Activated naive CD4-positive, alpha-beta T cell treated with anti-CD3 and anti-CD28 coated beads for 36 hours (primary cell): Measurements from ENCODE around the gene SEC14L2. TPM values are rescaled to one million over a fixed set of nuclear protein-coding genes. Genes with fewer than 3 reads are reported as not detected.
"Not testable (repeated sequence)": the region's sequence is repeated elsewhere in the genome, so short reads cannot be mapped to it uniquely, and the experiment has no call there.

Experiments used
- CTCF ChIA-PET: fragments of 350-600 bp; sonication (Branson Sonifier 250); formaldehyde crosslinking; loops from one replicate; lab custom pipeline; 2021; ENCODE audit warnings: antibody characterized with exemption; lab: Charles Lee
- DNase-seq: peaks from one replicate; pipeline ENCODE4 v3.0.0-alpha.2; 2020
- H3K27ac Mint-ChIP-seq: one replicate; pipeline ENCODE4 v1.8.0; 2021; ENCODE audit warnings: mild to moderate bottlenecking, mixed read lengths
- H3K27me3 Mint-ChIP-seq: one replicate; pipeline ENCODE4 v1.8.0; 2021; ENCODE audit warnings: low read depth, mixed read lengths
- H3K36me3 Mint-ChIP-seq: one replicate; pipeline ENCODE4 v1.8.0; 2021; ENCODE audit warnings: low read depth, mixed read lengths
- H3K4me1 Mint-ChIP-seq: one replicate; pipeline ENCODE4 v1.8.0; 2021; ENCODE audit warnings: low read depth, mixed read lengths
- H3K4me3 Mint-ChIP-seq: one replicate; pipeline ENCODE4 v1.8.0; 2021; ENCODE audit warnings: mild to moderate bottlenecking, moderate library complexity, mixed read lengths
- H3K9me3 Mint-ChIP-seq: one replicate; pipeline ENCODE4 v1.8.0; 2021; ENCODE audit warnings: mixed read lengths
- intact Hi-C: fragments of 100-400 bp; cut with micrococcal nuclease; formaldehyde crosslinking; loops from one replicate; pipeline ENCODE4 v1.15.1; 2023
- total RNA-seq, 2 experiments: library from RNA; stranded (reverse); gene quantifications; one replicate each; pipeline ENCODE4 v1.2.3, GENCODE V29; 2021

The SEC14L2 gene
- total RNA-seq, 2 experiments from 2014 or later: 8.2 to 8.8 TPM

DNA sequence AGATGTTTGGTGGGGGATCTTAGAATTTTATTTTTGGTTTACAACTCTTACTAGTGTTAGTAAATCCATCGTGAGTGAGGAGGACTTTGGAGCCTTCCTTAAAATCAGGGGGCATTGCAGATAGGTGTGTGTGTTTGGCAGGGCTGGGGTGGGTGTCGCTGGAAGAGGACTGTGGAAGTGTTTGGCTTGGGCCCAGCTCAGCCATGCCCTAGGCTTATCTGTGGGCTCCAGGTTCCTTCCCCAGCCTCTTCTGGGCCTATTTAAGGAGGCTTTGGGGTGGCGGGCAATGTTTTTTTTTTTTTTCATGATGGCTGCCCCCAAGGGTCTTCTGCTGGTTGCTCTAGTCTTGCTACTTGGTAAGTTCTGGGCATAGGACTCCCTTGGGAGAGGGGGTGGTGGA, 50.8 kb downstream of the SEC14L2 start:
- Mint-ChIP-seq H3K4me3 (no peak overlapping the region), H3K27me3 (peaks cover 24% of the 10 kb centered on the region), H3K9me3 (no peaks in the 10 kb centered on the region), H3K4me1 (peaks cover 6% of the 10 kb centered on the region), H3K36me3 (no peaks in the 10 kb centered on the region), H3K27ac (no peak overlapping the region)
- intact Hi-C loops: no loop called here
- DNase-seq: no peak
- CTCF ChIA-PET: interaction anchor here (4.1 kb wide), 1 partner anchor 37 kb away, joined by 31 read pairs; no protein-coding TSS in a partner anchor

DNA sequence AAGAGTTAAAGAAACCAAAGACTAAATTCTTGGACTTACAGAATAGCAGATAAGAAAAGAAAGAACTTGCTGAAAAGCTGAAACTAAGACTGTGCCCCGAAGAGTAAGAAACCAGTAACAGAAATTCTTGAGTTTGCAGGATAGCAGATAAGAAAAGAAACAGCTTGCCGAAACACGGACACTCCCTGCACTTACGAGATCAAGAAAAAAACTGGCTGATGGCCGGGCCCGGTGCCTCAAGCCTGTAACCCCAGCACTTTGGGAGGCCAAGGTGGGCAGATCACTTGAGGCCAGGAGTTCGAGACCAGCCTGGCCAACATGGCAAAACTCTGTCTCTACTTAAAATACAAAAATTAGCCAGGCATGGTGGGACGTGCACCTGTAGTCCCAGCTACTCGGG, 54.7 kb downstream of the SEC14L2 start:
- H3K36me3 Mint-ChIP-seq, H3K9me3 Mint-ChIP-seq, H3K4me1 Mint-ChIP-seq, H3K27ac Mint-ChIP-seq, intact Hi-C loops, DNase-seq, H3K4me3 Mint-ChIP-seq, CTCF ChIA-PET: not testable (repeated sequence)
- peaks cover 13% of the 10 kb centered on the region for H3K27me3 Mint-ChIP-seq

DNA sequence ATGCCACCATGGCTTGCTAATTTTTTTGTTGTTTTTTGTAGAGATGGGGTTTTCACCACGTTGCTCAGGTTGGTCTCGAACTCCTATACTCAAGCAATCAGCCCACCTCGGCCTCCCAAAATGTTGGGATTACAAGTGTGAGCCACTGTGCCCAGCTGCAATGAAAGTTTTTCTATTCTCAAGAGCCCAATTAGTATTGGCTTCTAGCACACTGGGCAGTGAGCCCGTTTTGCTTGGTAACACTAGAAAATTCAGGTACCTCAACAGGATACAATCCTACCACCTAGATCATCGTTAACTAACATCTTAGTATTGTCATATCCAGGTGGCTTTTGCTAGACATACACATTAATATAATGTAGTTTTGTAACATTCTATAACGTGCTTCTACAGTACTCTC, 56.0 kb downstream of the SEC14L2 start:
- CTCF ChIA-PET: interaction anchor here (1.3 to 1.6 kb wide), 2 partner anchors 8 to 33 kb away, joined by 3 to 5 read pairs; no protein-coding TSS in a partner anchor
- intact Hi-C loops: no loop called here
- Mint-ChIP-seq H3K4me3 (no peak overlapping the region), H3K36me3 (no peaks in the 10 kb centered on the region), H3K9me3 (no peaks in the 10 kb centered on the region), H3K4me1 (no peaks in the 10 kb centered on the region), H3K27me3 (peaks cover 5% of the 10 kb centered on the region), H3K27ac (no peak overlapping the region)
- DNase-seq: no peak

DNA sequence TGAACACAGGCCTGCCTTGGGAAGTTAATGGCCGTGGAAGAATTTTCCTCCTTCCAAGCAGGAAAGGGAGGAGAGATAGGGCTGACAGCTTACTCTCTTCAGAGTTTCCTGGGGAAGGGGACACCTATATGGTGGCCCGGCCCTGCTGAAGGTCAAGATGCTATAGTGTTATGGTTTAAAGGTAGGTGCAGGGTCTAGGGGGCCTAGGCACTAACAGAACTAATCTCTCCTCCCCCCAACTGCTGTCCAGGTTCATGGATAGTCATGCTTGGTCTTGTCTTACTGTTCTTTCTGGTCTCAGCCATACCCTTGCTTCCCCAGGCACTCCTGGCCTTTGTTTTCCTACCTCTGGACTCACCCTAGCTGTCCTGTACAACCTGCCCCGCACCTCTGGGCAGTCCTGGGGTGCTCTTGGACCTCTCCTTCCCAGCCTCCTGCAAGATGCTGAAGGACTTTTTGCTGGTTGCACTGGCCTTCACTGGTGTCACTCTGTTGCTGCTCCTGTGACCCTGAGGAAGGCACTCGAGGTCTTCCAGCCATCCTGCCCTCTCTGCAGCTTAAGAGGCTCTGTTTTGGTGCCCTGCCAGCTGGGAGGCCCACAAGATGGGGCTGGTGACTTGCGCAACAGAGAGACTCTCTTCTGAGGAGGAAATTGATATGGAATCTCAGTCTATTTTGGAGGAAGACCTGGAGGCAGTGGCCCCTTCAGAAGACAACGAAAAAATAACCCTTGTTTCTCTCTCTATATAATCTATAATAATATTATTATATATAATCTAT, 57.1 kb downstream of the SEC14L2 start:
- peaks cover 5% of the 10 kb centered on the region for H3K27me3 Mint-ChIP-seq
- no peak overlapping the region for H3K4me3 Mint-ChIP-seq
- CTCF ChIA-PET: interaction anchor here (1.3 to 1.6 kb wide), 2 partner anchors 9 to 32 kb away, joined by 3 to 5 read pairs; no protein-coding TSS in a partner anchor
- H3K4me1 Mint-ChIP-seq: no peaks in the 10 kb centered on the region
- no peak overlapping the region for H3K27ac Mint-ChIP-seq
- H3K9me3 Mint-ChIP-seq: no peaks in the 10 kb centered on the region
- H3K36me3 Mint-ChIP-seq: no peaks in the 10 kb centered on the region
- DNase-seq: peak; percentile 54
- intact Hi-C loops: no loop called here

- Mint-ChIP-seq H3K9me3 (no peaks in the 10 kb centered on the region), H3K4me3 (no peak overlapping the region), H3K27me3 (peaks cover 5% of the 10 kb centered on the region), H3K4me1 (no peaks in the 10 kb centered on the region), H3K36me3 (no peaks in the 10 kb centered on the region), H3K27ac (no peak overlapping the region)
- intact Hi-C loops: no loop called here
- DNase-seq: no peak
- CTCF ChIA-PET: no interaction called here
These were observed 58.4 kb downstream of the SEC14L2 start for GRCh38 chr22:30455075-30455840.

DNA sequence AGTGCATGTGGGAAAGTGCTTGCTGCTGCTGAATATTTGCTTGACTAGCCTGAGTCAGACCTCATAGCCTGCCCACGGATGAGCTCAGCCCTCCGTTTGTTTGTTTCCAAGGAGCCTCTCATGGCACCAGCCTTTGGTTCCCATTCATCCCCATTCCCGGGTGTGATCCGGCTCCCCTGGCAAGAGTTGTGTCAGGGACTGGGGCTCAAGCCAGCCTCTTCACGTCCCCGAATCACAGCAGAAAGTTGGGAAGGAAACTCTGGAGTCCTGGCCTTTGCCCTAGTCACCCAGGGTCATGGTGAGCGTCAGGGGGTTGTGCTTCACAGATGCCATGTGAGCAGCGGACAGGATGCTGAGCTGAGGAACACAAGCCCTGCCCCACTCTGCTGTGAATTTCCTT, 61.2 kb downstream of the SEC14L2 start:
- DNase-seq: no peak
- intact Hi-C loops: no loop called here
- Mint-ChIP-seq H3K36me3 (no peaks in the 10 kb centered on the region), H3K27ac (no peak overlapping the region), H3K9me3 (no peaks in the 10 kb centered on the region), H3K4me1 (no peaks in the 10 kb centered on the region), H3K27me3 (peaks cover 3% of the 10 kb centered on the region), H3K4me3 (no peak overlapping the region)
- CTCF ChIA-PET: interaction anchor here (0.6 kb wide), 1 partner anchor 138 kb away, joined by 3 read pairs; no protein-coding TSS in a partner anchor

DNA sequence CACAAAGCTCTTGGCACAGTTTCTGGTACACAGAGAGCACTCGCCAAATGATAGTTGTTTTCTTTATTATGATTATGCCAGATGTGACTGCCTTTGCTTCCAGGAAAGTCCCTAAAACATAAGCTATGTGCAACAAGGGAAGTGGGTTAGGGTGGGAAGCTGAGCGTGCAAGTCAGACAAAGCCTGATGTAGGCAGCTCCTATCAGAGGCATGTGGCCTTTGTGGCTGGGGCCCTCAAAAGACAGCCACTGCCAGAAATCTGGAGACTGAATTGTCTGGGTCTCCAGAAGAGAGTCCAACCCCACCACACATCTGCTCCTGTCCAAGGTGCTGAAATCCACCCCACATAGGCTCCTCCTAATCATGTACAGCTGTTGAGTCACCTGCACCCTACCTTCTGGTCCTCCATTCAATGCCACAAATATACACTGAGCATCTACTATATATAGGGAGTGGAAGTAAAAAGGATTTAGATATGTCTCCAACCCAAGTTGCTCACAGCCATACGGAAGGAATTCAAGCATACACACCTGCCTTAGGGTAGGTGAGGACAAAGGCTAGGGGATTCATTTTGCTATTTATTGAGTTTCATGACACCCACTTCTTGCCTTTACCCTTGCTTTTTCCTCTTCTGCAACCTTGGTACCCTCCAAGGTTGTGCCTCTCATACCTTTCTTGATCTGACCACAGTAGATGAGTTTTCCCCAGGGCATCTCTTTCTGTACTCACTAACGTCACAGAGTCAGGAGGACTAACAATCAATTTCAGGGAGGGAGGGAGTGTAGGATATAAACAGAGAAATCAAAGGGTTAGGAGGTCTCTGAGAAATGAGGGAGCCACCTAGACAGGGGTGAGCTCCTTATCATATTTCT, 62.6 kb downstream of the SEC14L2 start:
- CTCF ChIA-PET: interaction anchor here (1.2 kb wide), 1 partner anchor 25 kb away, joined by 4 read pairs; no protein-coding TSS in a partner anchor

DNA sequence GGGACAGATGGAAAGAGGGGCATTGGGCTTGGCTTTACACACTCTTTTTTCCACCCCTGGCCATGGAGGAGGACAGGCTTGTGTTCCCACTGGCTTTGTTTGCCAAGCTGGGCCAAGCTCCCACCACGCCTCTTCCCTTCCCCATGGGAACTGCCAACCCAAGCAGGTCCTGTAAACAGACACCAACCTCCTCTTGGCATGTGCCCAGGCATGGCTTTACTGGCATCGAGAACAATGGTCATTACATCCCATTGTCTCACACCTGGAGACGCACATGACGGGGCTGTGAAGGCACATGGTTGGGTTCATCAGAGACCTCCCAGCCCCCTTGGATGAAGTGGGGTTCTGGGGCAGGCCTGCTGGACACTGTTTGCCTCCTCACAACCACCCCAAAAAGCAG, 63.3 kb downstream of the SEC14L2 start:
- intact Hi-C loops: no loop called here
- Mint-ChIP-seq H3K4me1 (no peaks in the 10 kb centered on the region), H3K4me3 (no peak overlapping the region), H3K27me3 (peaks cover 9% of the 10 kb centered on the region), H3K9me3 (no peaks in the 10 kb centered on the region), H3K36me3 (no peaks in the 10 kb centered on the region), H3K27ac (no peak overlapping the region)
- DNase-seq: no peak
- CTCF ChIA-PET: no interaction called here

More for the DNA sequence above, 62.6 kb downstream of the SEC14L2 start:
- Mint-ChIP-seq H3K9me3 (no peaks in the 10 kb centered on the region), H3K27me3 (peaks cover 3% of the 10 kb centered on the region), H3K36me3 (no peaks in the 10 kb centered on the region), H3K4me1 (no peaks in the 10 kb centered on the region), H3K4me3 (no peak overlapping the region), H3K27ac (no peak overlapping the region)
- intact Hi-C loops: no loop called here
- peak; percentile 39 for DNase-seq

GRCh38 chr22:30460555-30460954, 63.7 kb downstream of the SEC14L2 start:
- H3K4me3 Mint-ChIP-seq, H3K4me1 Mint-ChIP-seq, H3K9me3 Mint-ChIP-seq, intact Hi-C loops, H3K27ac Mint-ChIP-seq, DNase-seq, H3K36me3 Mint-ChIP-seq: not testable (repeated sequence)
- H3K27me3 Mint-ChIP-seq: peaks cover 12% of the 10 kb centered on the region
- CTCF ChIA-PET: interaction anchor here (0.7 kb wide), 1 partner anchor 603 kb away, joined by 3 read pairs; no protein-coding TSS in a partner anchor

- H3K4me1 Mint-ChIP-seq: no peaks in the 10 kb centered on the region
- no peaks in the 10 kb centered on the region for H3K9me3 Mint-ChIP-seq
- H3K27me3 Mint-ChIP-seq: peaks cover 19% of the 10 kb centered on the region
- intact Hi-C loops: no loop called here
- CTCF ChIA-PET: no interaction called here
- no peaks in the 10 kb centered on the region for H3K36me3 Mint-ChIP-seq
- DNase-seq: no peak
- H3K27ac Mint-ChIP-seq: no peak overlapping the region
- H3K4me3 Mint-ChIP-seq: no peak overlapping the region
These were observed 72.3 kb downstream of the SEC14L2 start for GRCh38 chr22:30469165-30469564.

DNA sequence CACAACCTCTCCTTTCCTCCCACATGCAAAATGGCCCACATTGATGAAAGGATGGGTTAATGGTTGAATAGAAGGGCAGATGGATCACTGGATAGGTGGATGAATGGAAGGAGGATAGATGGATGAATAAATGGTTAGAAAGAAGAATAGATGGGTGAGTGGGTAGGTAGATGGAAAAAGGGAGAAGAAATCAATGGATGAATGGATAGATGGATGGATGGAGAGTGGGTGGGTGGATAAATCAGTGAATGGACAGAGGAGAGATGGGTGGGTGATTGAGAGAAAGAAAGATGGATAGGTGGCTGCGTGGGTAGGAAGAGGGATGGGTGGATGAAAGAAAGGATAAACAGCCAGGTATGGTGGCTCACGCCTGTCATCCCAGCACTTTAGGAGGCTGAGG, 73.8 kb downstream of the SEC14L2 start:
- CTCF ChIA-PET: no interaction called here
- Mint-ChIP-seq H3K4me1 (no peaks in the 10 kb centered on the region), H3K27me3 (peaks cover 9% of the 10 kb centered on the region), H3K27ac (no peak overlapping the region), H3K36me3 (no peaks in the 10 kb centered on the region), H3K9me3 (no peaks in the 10 kb centered on the region), H3K4me3 (no peak overlapping the region)
- DNase-seq: no peak
- intact Hi-C loops: no loop called here
